Motor neuron (in vitro differentiated cells): ENCODE results near the gene CD4. TPM values are rescaled to one million over a fixed set of nuclear protein-coding genes. Genes with fewer than 3 reads are reported as not detected.
"Not testable (repeated sequence)": the region's sequence is repeated elsewhere in the genome, so short reads cannot be mapped to it uniquely, and the experiment has no call there.

Source experiments
- ATAC-seq, 8 experiments: fragments of 200-7000 bp; cut with Tn5 transposase; replicated peaks in 6 of 8; 2 replicates each; pipeline ENCODE4 v1.8.0; 2021; ENCODE audit warnings: mild to moderate bottlenecking in 8 of 8, moderate library complexity in 8 of 8
- H3K27ac ChIP-seq, 2 donors: fragments of 250-450 bp; sonication (Bioruptor Pico); 2 replicates each; pipeline ENCODE4 v1.9.0; 2021; ENCODE audit warnings: antibody characterized with exemption in 2 of 2, mild to moderate bottlenecking in 2 of 2, moderate library complexity in 1 of 2
- H3K4me1 ChIP-seq, 2 donors: fragments of 250-450 bp; sonication (Bioruptor Pico); replicated peaks in 1 of 2; 2 replicates each; pipeline ENCODE4 v1.6.1; 2021; ENCODE audit warnings: antibody characterized with exemption in 2 of 2, mild to moderate bottlenecking in 2 of 2, moderate library complexity in 1 of 2
- H3K4me3 ChIP-seq, 5 donors: fragments of 250-450 bp; sonication (Bioruptor Pico); 2 replicates each; pipeline ENCODE4 v1.9.0; 2021; ENCODE audit warnings: antibody characterized with exemption in 5 of 5, mild to moderate bottlenecking in 5 of 5, moderate library complexity in 4 of 5
- WGBS, 10 experiments: fragments of 450-650 bp; shearing (Covaris generic); methylation state at CpG; one replicate each; pipeline ENCODE4 v1.0.0; 2022; 5-methylcytosine and 5-hydroxymethylcytosine counted together
- in situ Hi-C, 9 experiments: fragments of 400-800 bp; cut with MboI; loops; one replicate each; pipeline ENCODE4 v1.15.0; 2021; ENCODE audit warnings: low sequenced_read_pairs in 9 of 9, low pct_unique_long_range_greater_than_20kb in 2 of 9; ENCODE audit not compliant: unreplicated experiment in 9 of 9
- total RNA-seq, 8 experiments: library from RNA; unstranded; fragments of 300-600 nt; gene quantifications; 2 replicates each; pipeline versions ENCODE4 v1.2.3 to v1.2.4, GENCODE V29; 2022

The CD4 gene
- total RNA-seq, 8 experiments from 2014 or later = 0.49 to 2.8 (median 1.1) TPM

- Histone ChIP-seq H3K4me1 (peaks cover 24 to 25% of the 10 kb centered on the region in 2 donors), H3K27ac (peak within 1 kb of the TSS; percentile 76 to 77), H3K4me3 (peak within 1 kb of the TSS; percentile 83 to 95 (median 89))
- in situ Hi-C loops = no loop called here
- WGBS, 10 experiments = 0% methylated on average over 4 to 12 of the region's 86 CpGs; no CpG with 5 or more reads in 8 of the 10 experiments
- peak; percentile 73 to 80 (median 76) for ATAC-seq
These were observed 78.3 kb downstream of the CD4 start, which contains the start of gene TPI1 for GRCh38 chr12:6867413-6868210. Gene TPI1 (plus strand): TSS chr12:6867531. CDS start chr12:6867567, 36 bp downstream.

GRCh38 chr12:6868211-6869048, 79.1 kb downstream of the CD4 start:
- in situ Hi-C loops = no loop called here
- H3K27ac ChIP-seq = peak overlapping the region; percentile 76 to 77

GRCh38 chr12:6869049-6870021, 80.0 kb downstream of the CD4 start:
- ATAC-seq = peak in 4 of 8 experiments; percentile 0 to 4 (median 2)
- 4 to 80% (median 33%) methylated on average over 1 to 7 of the region's 12 CpGs; no CpG with 5 or more reads in 1 of the 10 experiments for WGBS, 10 experiments
- in situ Hi-C loops = no loop called here
- Histone ChIP-seq H3K4me1 (peaks cover 24 to 27% of the 10 kb centered on the region in 2 donors), H3K4me3 (peak overlapping the region; percentile 83 to 95 (median 89)), H3K27ac (peak overlapping the region in 1 of 2 donors; percentile 37)

More at GRCh38 chr12:6868211-6869048, 79.1 kb downstream of the CD4 start:
- WGBS, 10 experiments = 0 to 33% (median 0%) methylated on average over 1 to 9 of the region's 22 CpGs; no CpG with 5 or more reads in 2 of the 10 experiments
- H3K4me3 ChIP-seq = peak overlapping the region; percentile 83 to 95 (median 89)
- H3K4me1 ChIP-seq = peaks cover 24 to 25% of the 10 kb centered on the region in 2 donors
- ATAC-seq = no peak

- peaks cover 24 to 28% of the 10 kb centered on the region in 2 donors for H3K4me1 ChIP-seq
These were observed 81.0 kb downstream of the CD4 start for GRCh38 chr12:6870304-6870703.

More at GRCh38 chr12:6870304-6870703, 81.0 kb downstream of the CD4 start:
- in situ Hi-C loops, H3K4me3 ChIP-seq, H3K27ac ChIP-seq, ATAC-seq: not testable (repeated sequence)
- WGBS, 10 experiments = 0 to 100% (median 100%) methylated on average over 1 of the region's 4 CpGs; no CpG with 5 or more reads in 7 of the 10 experiments

Other genes starting within 250 kb of the CD4 start
- gene IFFO1, start 233.5 kb upstream of the CD4 start, total RNA-seq = 10 to 100 TPM; 10.1 to 22.7 (median 12.7) TPM
- gene NOP2, start 221.2 kb upstream of the CD4 start, total RNA-seq = 10 to 100 TPM; 13.0 to 83.1 (median 24.1) TPM
- 100 to 1,000 TPM; 190 to 382 (median 259) TPM for gene CHD4, start 182.1 kb upstream of the CD4 start, total RNA-seq
- under 1 TPM; 0.08 to 0.95 (median 0.19) TPM for gene LPAR5, start 153.6 kb upstream of the CD4 start, total RNA-seq
- 1 to 10 TPM in 4 of 8 experiments, under 1 TPM in 4; 0.51 to 2.6 (median 1.1) TPM for gene ACRBP, start 142.1 kb upstream of the CD4 start, total RNA-seq
- gene ING4, start 126.4 kb upstream of the CD4 start, total RNA-seq = 100 to 1,000 TPM in 1 of 8 experiments, 10 to 100 TPM in 7; 34.3 to 108 (median 81.6) TPM
- 10 to 100 TPM; 16.9 to 48.5 (median 32.7) TPM for gene ZNF384, start 100.2 kb upstream of the CD4 start, total RNA-seq
- 1 to 10 TPM in 7 of 8 experiments, under 1 TPM in 1; 0.94 to 7.9 (median 2.8) TPM for gene PIANP, start 88.7 kb upstream of the CD4 start, total RNA-seq
- 100 to 1,000 TPM in 1 of 8 experiments, 10 to 100 TPM in 7; 23.0 to 115 (median 44.1) TPM for gene COPS7A, start 65.5 kb upstream of the CD4 start, total RNA-seq
- gene MLF2, start 36.4 kb upstream of the CD4 start, total RNA-seq = 100 to 1,000 TPM; 122 to 181 (median 151) TPM
- 100 to 1,000 TPM; 117 to 609 (median 256) TPM for gene PTMS, start 23.2 kb upstream of the CD4 start, total RNA-seq
- 1 to 10 TPM in 3 of 8 experiments, under 1 TPM in 5; 0.21 to 2.8 (median 0.66) TPM for gene LAG3, start 17.0 kb upstream of the CD4 start, total RNA-seq
- 10 to 100 TPM in 5 of 8 experiments, 1 to 10 TPM in 3; 4.8 to 48.2 (median 32.8) TPM for gene GPR162, start 32.3 kb downstream of the CD4 start, total RNA-seq
- 10 to 100 TPM in 7 of 8 experiments, 1 to 10 TPM in 1; 9.9 to 31.2 (median 17.8) TPM for gene P3H3, start 38.9 kb downstream of the CD4 start, total RNA-seq
- 1 to 10 TPM; 1.1 to 8.4 (median 4.5) TPM for gene GNB3, start 51.4 kb downstream of the CD4 start, total RNA-seq
- gene CDCA3, start 61.8 kb downstream of the CD4 start, total RNA-seq = 10 to 100 TPM in 3 of 8 experiments, 1 to 10 TPM in 5; 3.0 to 36.3 (median 6.2) TPM
- gene USP5, start 62.6 kb downstream of the CD4 start, total RNA-seq = 100 to 1,000 TPM in 1 of 8 experiments, 10 to 100 TPM in 7; 52.3 to 122 (median 75.2) TPM
- gene TPI1, start 78.0 kb downstream of the CD4 start, total RNA-seq = 100 to 1,000 TPM; 544 to 781 (median 685) TPM
- gene SPSB2, start 83.8 kb downstream of the CD4 start, total RNA-seq = 10 to 100 TPM in 3 of 8 experiments, 1 to 10 TPM in 5; 6.3 to 13.6 (median 8.3) TPM
- 10 to 100 TPM in 3 of 8 experiments, 1 to 10 TPM in 5; 4.1 to 51.0 (median 7.1) TPM for gene LRRC23, start 115.3 kb downstream of the CD4 start, total RNA-seq
- 100 to 1,000 TPM in 5 of 8 experiments, 1 to 10 TPM in 3; 2.6 to 399 (median 169) TPM for gene ENO2, start 125.1 kb downstream of the CD4 start, total RNA-seq
- gene ATN1, start 138.4 kb downstream of the CD4 start, total RNA-seq = 10 to 100 TPM in 6 of 8 experiments, 1 to 10 TPM in 2; 4.3 to 51.5 (median 15.8) TPM
- not detected for gene RNU7-1, start 154.3 kb downstream of the CD4 start, total RNA-seq
- 100 to 1,000 TPM; 150 to 828 (median 513) TPM for gene C12orf57, start 154.5 kb downstream of the CD4 start, total RNA-seq
- 1 to 10 TPM in 2 of 8 experiments, under 1 TPM in 6; 0.22 to 2.4 (median 0.88) TPM for gene PTPN6, start 161.8 kb downstream of the CD4 start, total RNA-seq
- gene PHB2, start 181.1 kb downstream of the CD4 start, total RNA-seq = 100 to 1,000 TPM; 146 to 327 (median 222) TPM
- gene EMG1, start 181.4 kb downstream of the CD4 start, total RNA-seq = 10 to 100 TPM; 19.5 to 53.0 (median 31.6) TPM
- 100 to 1,000 TPM in 1 of 8 experiments, 10 to 100 TPM in 5, 1 to 10 TPM in 2; 7.8 to 168 (median 19.7) TPM for gene LPCAT3, start 228.9 kb downstream of the CD4 start, total RNA-seq